MM.1S (cell line): Measurements from ENCODE around the gene OBSL1.

Experiments used
- DNase-seq: peaks from one replicate; pipeline ENCODE4 v3.0.0-alpha.2; 2015
- H2AFZ ChIP-seq: fragments of 300-600 bp; sonication (generic); 2 replicates; pipeline ENCODE4 v1.6.0; 2016; ENCODE audit warnings: antibody characterized with exemption, low read length
- H3F3A ChIP-seq: fragments of 300-600 bp; sonication (generic); 2 replicates; pipeline ENCODE4 v1.6.1; 2016; ENCODE audit warnings: mild to moderate bottlenecking, antibody characterized with exemption, low read length, moderate library complexity, mixed read lengths; ENCODE audit not compliant: insufficient read depth
- H3K27ac ChIP-seq: fragments of 300-600 bp; sonication (generic); 2 replicates; pipeline ENCODE4 v1.5.1; 2016; ENCODE audit warnings: mild to moderate bottlenecking, low read length
- H3K27me3 ChIP-seq: fragments of 300-600 bp; sonication (generic); replicated peaks from 2 replicates; pipeline ENCODE4 v1.6.0; 2016; ENCODE audit warnings: low read length; ENCODE audit not compliant: insufficient read depth
- H3K36me3 ChIP-seq: fragments of 300-600 bp; sonication (generic); replicated peaks from 2 replicates; pipeline ENCODE4 v1.6.1; 2016; ENCODE audit warnings: mild to moderate bottlenecking, low read length, mixed read lengths; ENCODE audit not compliant: insufficient read depth
- H3K4me1 ChIP-seq: fragments of 300-600 bp; sonication (generic); 2 replicates; pipeline ENCODE4 v1.6.1; 2016; ENCODE audit warnings: low read length, mixed read lengths
- H3K4me2 ChIP-seq: fragments of 300-600 bp; sonication (generic); 2 replicates; pipeline ENCODE4 v1.6.0; 2016; ENCODE audit warnings: low read depth, low read length
- H3K4me3 ChIP-seq: fragments of 300-600 bp; sonication (generic); 2 replicates; pipeline ENCODE4 v1.5.1; 2016; ENCODE audit warnings: low read length, mixed read lengths
- H3K79me2 ChIP-seq: fragments of 300-600 bp; sonication (generic); 2 replicates; pipeline ENCODE4 v1.6.1; 2016; ENCODE audit warnings: mixed run types, low read length, mixed read lengths
- H3K9ac ChIP-seq: fragments of 300-600 bp; sonication (generic); 2 replicates; pipeline ENCODE4 v1.6.1; 2016; ENCODE audit warnings: low read length, mixed read lengths
- H3K9me2 ChIP-seq: fragments of 300-600 bp; sonication (generic); replicated peaks from 2 replicates; pipeline ENCODE4 v1.6.1; 2016; ENCODE audit warnings: mild to moderate bottlenecking, low read length, mixed read lengths; ENCODE audit not compliant: insufficient read depth
- H3K9me3 ChIP-seq: fragments of 300-600 bp; sonication (generic); replicated peaks from 2 replicates; pipeline ENCODE4 v1.6.1; 2016; ENCODE audit warnings: mild to moderate bottlenecking, low read length, mixed read lengths; ENCODE audit not compliant: insufficient read depth
- H4K20me1 ChIP-seq: fragments of 300-600 bp; sonication (generic); 2 replicates; pipeline ENCODE4 v1.6.1; 2016; ENCODE audit warnings: mild to moderate bottlenecking, low read length, moderate library complexity, mixed read lengths; ENCODE audit not compliant: insufficient read depth
- EZH2 ChIP-seq: fragments of 300-600 bp; sonication (generic); optimal IDR thresholded peaks from 2 replicates; pipeline ENCODE3; 2017; ENCODE audit warnings: low read depth, mild to moderate bottlenecking, antibody characterized with exemption, low read length, mixed read lengths
- EZH2phosphoT487 ChIP-seq: fragments of 300-600 bp; sonication (generic); IDR thresholded peaks from 2 replicates; pipeline ENCODE4 v1.6.1; 2018; ENCODE audit warnings: antibody characterized with exemption, low read length
- TF ChIP-seq, protein P1 (sequence below): fragments of 300-600 bp; sonication (generic); IDR thresholded peaks from 2 replicates; pipeline ENCODE4 v1.5.1; 2016; ENCODE audit warnings: antibody characterized with exemption, low read length, mixed read lengths

The OBSL1 gene

DNA sequence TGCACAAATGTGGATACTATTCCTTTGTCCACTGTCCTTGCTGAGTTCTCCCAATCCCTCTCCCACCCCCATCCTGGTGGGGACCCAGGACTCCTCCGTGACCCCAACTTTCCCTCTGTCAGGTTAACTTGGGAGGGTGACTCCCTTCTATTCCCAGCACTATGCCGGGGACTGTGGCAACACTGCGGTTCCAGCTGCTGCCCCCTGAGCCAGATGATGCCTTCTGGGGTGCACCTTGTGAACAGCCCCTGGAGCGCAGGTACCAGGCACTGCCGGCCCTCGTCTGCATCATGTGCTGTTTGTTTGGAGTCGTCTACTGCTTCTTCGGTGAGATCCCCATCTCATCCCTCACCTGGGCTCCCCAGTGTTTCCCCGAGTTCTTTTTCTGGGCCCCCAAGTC is 26.8 kb downstream of the OBSL1 start:
- no peak overlapping the region for H3K27ac ChIP-seq
- peak overlapping the region; percentile 79 for H3K4me2 ChIP-seq
- peak overlapping the region; percentile 84; the same call in 1 of the 2 replicates for H3K4me3 ChIP-seq
- no peaks in the 10 kb centered on the region for H3K27me3 ChIP-seq
- peaks cover 11% of the 10 kb centered on the region for H3K79me2 ChIP-seq
- H2AFZ ChIP-seq, result no peak overlapping the region
- no peaks in the 10 kb centered on the region for H3K36me3 ChIP-seq
- H4K20me1 ChIP-seq, result no peaks in the 10 kb centered on the region
- no peak for DNase-seq
- H3K9ac ChIP-seq, result no peak overlapping the region
- no peaks in the 10 kb centered on the region for H3K9me2 ChIP-seq
- TF ChIP-seq, protein P1, sequence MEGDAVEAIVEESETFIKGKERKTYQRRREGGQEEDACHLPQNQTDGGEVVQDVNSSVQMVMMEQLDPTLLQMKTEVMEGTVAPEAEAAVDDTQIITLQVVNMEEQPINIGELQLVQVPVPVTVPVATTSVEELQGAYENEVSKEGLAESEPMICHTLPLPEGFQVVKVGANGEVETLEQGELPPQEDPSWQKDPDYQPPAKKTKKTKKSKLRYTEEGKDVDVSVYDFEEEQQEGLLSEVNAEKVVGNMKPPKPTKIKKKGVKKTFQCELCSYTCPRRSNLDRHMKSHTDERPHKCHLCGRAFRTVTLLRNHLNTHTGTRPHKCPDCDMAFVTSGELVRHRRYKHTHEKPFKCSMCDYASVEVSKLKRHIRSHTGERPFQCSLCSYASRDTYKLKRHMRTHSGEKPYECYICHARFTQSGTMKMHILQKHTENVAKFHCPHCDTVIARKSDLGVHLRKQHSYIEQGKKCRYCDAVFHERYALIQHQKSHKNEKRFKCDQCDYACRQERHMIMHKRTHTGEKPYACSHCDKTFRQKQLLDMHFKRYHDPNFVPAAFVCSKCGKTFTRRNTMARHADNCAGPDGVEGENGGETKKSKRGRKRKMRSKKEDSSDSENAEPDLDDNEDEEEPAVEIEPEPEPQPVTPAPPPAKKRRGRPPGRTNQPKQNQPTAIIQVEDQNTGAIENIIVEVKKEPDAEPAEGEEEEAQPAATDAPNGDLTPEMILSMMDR, result no peak
- no peak for TF ChIP-seq EZH2
- TF ChIP-seq EZH2phosphoT487, result no peak
- H3K9me3 ChIP-seq, result no peaks in the 10 kb centered on the region
- 0 out of 2 replicates have a peak, but pooled peaks cover 4% of the 10 kb centered on the region for H3K4me1 ChIP-seq
- H3F3A ChIP-seq, result peaks cover 9% of the 10 kb centered on the region

DNA sequence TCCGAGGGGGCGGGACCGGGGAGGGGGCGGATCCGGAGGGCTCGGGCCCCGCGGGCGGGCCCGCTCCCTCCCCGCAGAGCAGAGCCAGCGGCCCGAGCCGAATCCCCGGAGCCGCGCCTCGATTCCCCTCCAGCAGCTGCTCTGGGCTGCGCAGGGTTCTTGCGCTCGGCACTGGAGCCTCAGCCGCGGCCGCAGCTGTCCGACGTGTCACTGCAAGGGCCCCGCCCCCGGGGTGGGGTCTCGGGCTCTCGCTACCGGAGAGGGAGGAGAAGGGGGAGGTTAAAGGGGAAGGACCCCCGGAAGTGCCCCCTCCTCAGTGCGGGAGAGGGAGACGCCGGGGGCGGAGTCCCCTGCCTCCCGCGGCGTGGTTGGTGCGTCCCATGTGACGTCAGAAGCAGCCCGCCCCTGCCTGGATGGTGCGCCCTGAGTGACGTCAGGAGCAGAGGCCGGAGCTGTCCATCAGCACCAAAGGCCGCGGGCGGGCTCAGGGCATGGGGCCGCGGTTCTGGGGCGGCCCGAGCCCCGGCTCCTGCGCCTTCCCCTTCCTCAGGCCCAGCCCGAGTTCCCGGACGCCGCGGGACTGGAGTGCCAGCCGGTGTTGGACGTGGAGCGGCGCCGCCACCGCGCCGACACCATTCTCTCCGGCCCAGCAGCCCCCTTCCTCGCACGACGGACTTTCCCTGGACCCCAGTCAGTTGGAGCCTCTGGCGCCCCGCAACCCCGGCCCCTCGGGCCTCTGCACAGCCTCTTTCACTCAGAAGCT is 27.6 kb downstream of the OBSL1 start, which contains the start of the genes CHPF and TMEM198:
Gene CHPF, minus strand, starts transcription at position 214 of the 763 bp plus-strand sequence. CDS start 271 bp downstream, outside the sequence.
Gene TMEM198, plus strand, starts transcription at position 433 of the 763 bp plus-strand sequence. CDS start 700 bp downstream, outside the sequence.
- Histone ChIP-seq H3K79me2 (peaks cover 11% of the 10 kb centered on the region), H3K4me2 (peak within 1 kb of the TSS; percentile 79), H3K27me3 (no peaks in the 10 kb centered on the region), H4K20me1 (no peaks in the 10 kb centered on the region), H3K4me3 (peak within 1 kb of the TSS; percentile 84), H2AFZ (peak within 1 kb of the TSS; percentile 85), H3K9me3 (no peaks in the 10 kb centered on the region), H3K36me3 (no peaks in the 10 kb centered on the region), H3K9me2 (no peaks in the 10 kb centered on the region), H3K9ac (peak within 1 kb of the TSS; percentile 93), H3K4me1 (0 out of 2 replicates have a peak, but pooled peaks cover 4% of the 10 kb centered on the region), H3K27ac (peak within 1 kb of the TSS; percentile 94), H3F3A (peaks cover 9% of the 10 kb centered on the region)
- no peak for TF ChIP-seq EZH2
- no peak for TF ChIP-seq EZH2phosphoT487
- TF ChIP-seq, protein P1, result no peak
- peak; percentile 97 for DNase-seq

DNA sequence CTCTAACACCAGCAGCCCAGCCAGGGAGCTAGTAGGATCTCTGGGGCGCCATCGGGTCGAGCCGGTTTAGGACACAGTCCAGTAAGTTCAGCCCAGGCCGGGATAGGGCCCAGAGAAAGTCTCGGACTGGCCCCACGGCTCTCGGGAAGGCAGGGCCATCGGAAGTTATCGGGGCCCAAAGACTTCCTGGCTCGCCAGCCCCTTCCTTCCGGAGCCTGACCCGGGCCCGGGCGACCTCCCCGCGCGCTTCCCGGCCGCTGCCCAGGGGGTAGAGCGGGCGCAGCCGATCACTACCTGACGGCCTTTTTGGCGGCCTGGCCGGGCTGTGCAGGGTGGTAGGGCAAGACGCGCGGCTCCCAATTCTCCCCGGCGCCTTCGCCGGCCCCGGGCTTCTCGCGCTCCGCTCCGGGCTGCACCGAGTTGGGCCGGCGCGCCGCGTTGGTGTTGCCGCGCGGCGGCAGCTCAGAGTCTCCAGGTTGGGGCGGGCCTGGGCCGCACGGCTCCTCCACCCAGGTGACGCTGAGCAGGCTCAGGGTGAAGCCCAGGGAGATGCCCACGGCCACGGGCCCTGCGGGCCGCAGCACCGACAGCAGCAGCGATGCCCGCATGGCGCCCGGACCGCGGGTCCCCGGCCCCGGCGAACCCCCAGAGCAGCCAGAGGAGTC is 28.3 kb downstream of the OBSL1 start:
- no peaks in the 10 kb centered on the region for H3K9me2 ChIP-seq
- H3K9me3 ChIP-seq, result no peaks in the 10 kb centered on the region
- TF ChIP-seq EZH2, result no peak
- TF ChIP-seq, protein P1, result no peak
- no peak for TF ChIP-seq EZH2phosphoT487
- H3K4me2 ChIP-seq, result peak overlapping the region; percentile 79
- H3K27ac ChIP-seq, result peak overlapping the region; percentile 94
- H3K4me3 ChIP-seq, result peak overlapping the region; percentile 84
- H3K79me2 ChIP-seq, result peaks cover 11% of the 10 kb centered on the region
- peaks cover 9% of the 10 kb centered on the region for H3F3A ChIP-seq
- no peaks in the 10 kb centered on the region for H3K36me3 ChIP-seq
- DNase-seq, result peak; percentile 45
- H4K20me1 ChIP-seq, result no peaks in the 10 kb centered on the region
- H3K9ac ChIP-seq, result peak overlapping the region; percentile 93
- H3K4me1 ChIP-seq, result 0 out of 2 replicates have a peak, but pooled peaks cover 4% of the 10 kb centered on the region
- peak overlapping the region; percentile 85 for H2AFZ ChIP-seq
- H3K27me3 ChIP-seq, result no peaks in the 10 kb centered on the region
